Left renal cortex interstitium (tissue), 4 donors: ENCODE data around the gene CEACAM16. TPM values are rescaled to one million over a fixed set of nuclear protein-coding genes. Genes with fewer than 3 reads are reported as not detected.

Experiments used
- DNase-seq, 4 donors: peaks; one replicate each; pipeline ENCODE4 v3.0.0-alpha.2; 2013; ENCODE audit warnings: low read depth in 4 of 4, low spot score in 2 of 4, missing footprints in 1 of 4
- polyA plus RNA-seq, 4 donors: library from polyadenylated mRNA; unstranded; fragments of 120-200 nt; gene quantifications; one replicate each; pipeline ENCODE4 v1.2.1, GENCODE V29; 2013; ENCODE audit not compliant: insufficient read length in 4 of 4

CEACAM16 gene
- polyA plus RNA-seq, 4 donors: not detected

- no peak for DNase-seq
Observed at GRCh38 chr19:44741841-44742329, 42.9 kb downstream of the CEACAM16 start.

- DNase-seq: no peak
Observed at GRCh38 chr19:44742330-44743061, 43.5 kb downstream of the CEACAM16 start.

GRCh38 chr19:44744871-44745332 is 46.0 kb downstream of the CEACAM16 start:
- DNase-seq: no peak

GRCh38 chr19:44745341-44745831 is 46.4 kb downstream of the CEACAM16 start:
- DNase-seq: no peak

GRCh38 chr19:44745887-44746600 is 47.1 kb downstream of the CEACAM16 start:
- no peak for DNase-seq

- no peak for DNase-seq
Observed at GRCh38 chr19:44746616-44746945, 47.6 kb downstream of the CEACAM16 start.

GRCh38 chr19:44746946-44747738 is 48.2 kb downstream of the CEACAM16 start:
- DNase-seq: peak in 2 of 4 donors; percentile 72 to 82

- DNase-seq: no peak
Observed at GRCh38 chr19:44747739-44748425, 48.9 kb downstream of the CEACAM16 start.

GRCh38 chr19:44748426-44749254 is 49.7 kb downstream of the CEACAM16 start, which contains the start of gene BCL3:
BCL3 (plus strand) TSS chr19:44748708; CDS start chr19:44748791, 83 bp downstream.
- no peak for DNase-seq

- no peak for DNase-seq
Observed at GRCh38 chr19:44749292-44749691, 50.3 kb downstream of the CEACAM16 start.

- DNase-seq: no peak
Observed at GRCh38 chr19:44749994-44750393, 51.0 kb downstream of the CEACAM16 start.

- no peak for DNase-seq
Observed at GRCh38 chr19:44752123-44752815, 53.3 kb downstream of the CEACAM16 start.

- no peak for DNase-seq
Observed at GRCh38 chr19:44752816-44753625, 54.1 kb downstream of the CEACAM16 start.

- DNase-seq: no peak
Observed at GRCh38 chr19:44753626-44753931, 54.6 kb downstream of the CEACAM16 start.

GRCh38 chr19:44753932-44754749 is 55.2 kb downstream of the CEACAM16 start:
- DNase-seq: no peak

GRCh38 chr19:44754750-44755080 is 55.8 kb downstream of the CEACAM16 start:
- DNase-seq: no peak

- DNase-seq: no peak
Observed at GRCh38 chr19:44755219-44755618, 56.3 kb downstream of the CEACAM16 start.
